Neural progenitor cell (in vitro differentiated cells): ENCODE measurements around the gene ADK.

Experiments used
- EZH2phosphoT487 ChIP-seq: fragments of 200-600 bp; sonication (generic); IDR thresholded peaks from 2 replicates; pipeline ENCODE4 v1.6.1; 2017; ENCODE audit warnings: antibody characterized with exemption
- TF ChIP-seq, protein P1 (sequence below): fragments of 200-600 bp; sonication (generic); IDR thresholded peaks from 2 replicates; pipeline ENCODE4 v1.5.1; 2017; ENCODE audit warnings: antibody characterized with exemption, mild to moderate bottlenecking

- TF ChIP-seq, protein P1, sequence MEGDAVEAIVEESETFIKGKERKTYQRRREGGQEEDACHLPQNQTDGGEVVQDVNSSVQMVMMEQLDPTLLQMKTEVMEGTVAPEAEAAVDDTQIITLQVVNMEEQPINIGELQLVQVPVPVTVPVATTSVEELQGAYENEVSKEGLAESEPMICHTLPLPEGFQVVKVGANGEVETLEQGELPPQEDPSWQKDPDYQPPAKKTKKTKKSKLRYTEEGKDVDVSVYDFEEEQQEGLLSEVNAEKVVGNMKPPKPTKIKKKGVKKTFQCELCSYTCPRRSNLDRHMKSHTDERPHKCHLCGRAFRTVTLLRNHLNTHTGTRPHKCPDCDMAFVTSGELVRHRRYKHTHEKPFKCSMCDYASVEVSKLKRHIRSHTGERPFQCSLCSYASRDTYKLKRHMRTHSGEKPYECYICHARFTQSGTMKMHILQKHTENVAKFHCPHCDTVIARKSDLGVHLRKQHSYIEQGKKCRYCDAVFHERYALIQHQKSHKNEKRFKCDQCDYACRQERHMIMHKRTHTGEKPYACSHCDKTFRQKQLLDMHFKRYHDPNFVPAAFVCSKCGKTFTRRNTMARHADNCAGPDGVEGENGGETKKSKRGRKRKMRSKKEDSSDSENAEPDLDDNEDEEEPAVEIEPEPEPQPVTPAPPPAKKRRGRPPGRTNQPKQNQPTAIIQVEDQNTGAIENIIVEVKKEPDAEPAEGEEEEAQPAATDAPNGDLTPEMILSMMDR: no peak
- TF ChIP-seq EZH2phosphoT487: no peak
Observed at GRCh38 chr10:74109452-74109851, 41.6 kb upstream of the ADK start.
